RWPE2 (cell line): Measurements from ENCODE around the gene TMEM88.

Experiments used
- ATAC-seq: fragments of 200-7000 bp; cut with Tn5 transposase; 3 replicates; pipeline ENCODE4 v1.9.1; 2021; ENCODE audit warnings: low read depth
- DNase-seq: peaks from one replicate; pipeline ENCODE4 v3.0.0-alpha.2; 2020; ENCODE audit warnings: low spot score
- H3K27ac ChIP-seq: fragments of 450-650 bp; 2 replicates; pipeline ENCODE4 v1.5.1; 2017; ENCODE audit warnings: mild to moderate bottlenecking; ENCODE audit not compliant: poor library complexity, severe bottlenecking
- H3K27me3 ChIP-seq: fragments of 250-450 bp; sonication (Bioruptor Pico); 2 replicates; pipeline ENCODE4 v1.5.1; 2021; ENCODE audit warnings: mild to moderate bottlenecking, moderate library complexity; ENCODE audit not compliant: insufficient read depth, poor library complexity, severe bottlenecking
- H3K36me3 ChIP-seq: fragments of 250-450 bp; sonication (Bioruptor Pico); 2 replicates; pipeline ENCODE4 v1.5.1; 2020; ENCODE audit warnings: low read depth, mild to moderate bottlenecking, moderate library complexity
- H3K4me1 ChIP-seq: fragments of 250-450 bp; sonication (Bioruptor Pico); 2 replicates; pipeline ENCODE4 v1.5.1; 2021; ENCODE audit warnings: mild to moderate bottlenecking, moderate library complexity; ENCODE audit not compliant: insufficient read depth, poor library complexity, severe bottlenecking
- H3K4me3 ChIP-seq: fragments of 250-450 bp; sonication (Bioruptor Pico); 2 replicates; pipeline ENCODE4 v1.5.1; 2021; ENCODE audit warnings: mild to moderate bottlenecking, moderate library complexity; ENCODE audit not compliant: severe bottlenecking
- H3K9me3 ChIP-seq: fragments of 250-450 bp; sonication (Bioruptor Pico); 2 replicates; pipeline ENCODE4 v1.5.1; 2021; ENCODE audit warnings: mild to moderate bottlenecking, moderate library complexity; ENCODE audit not compliant: severe bottlenecking
- TF ChIP-seq, protein P1 (sequence below): fragments of 450-650 bp; IDR thresholded peaks from one replicate; pipeline ENCODE4 v1.5.1; 2017; ENCODE audit warnings: mild to moderate bottlenecking, moderate library complexity; ENCODE audit not compliant: poor library complexity, severe bottlenecking

Gene TMEM88

DNA sequence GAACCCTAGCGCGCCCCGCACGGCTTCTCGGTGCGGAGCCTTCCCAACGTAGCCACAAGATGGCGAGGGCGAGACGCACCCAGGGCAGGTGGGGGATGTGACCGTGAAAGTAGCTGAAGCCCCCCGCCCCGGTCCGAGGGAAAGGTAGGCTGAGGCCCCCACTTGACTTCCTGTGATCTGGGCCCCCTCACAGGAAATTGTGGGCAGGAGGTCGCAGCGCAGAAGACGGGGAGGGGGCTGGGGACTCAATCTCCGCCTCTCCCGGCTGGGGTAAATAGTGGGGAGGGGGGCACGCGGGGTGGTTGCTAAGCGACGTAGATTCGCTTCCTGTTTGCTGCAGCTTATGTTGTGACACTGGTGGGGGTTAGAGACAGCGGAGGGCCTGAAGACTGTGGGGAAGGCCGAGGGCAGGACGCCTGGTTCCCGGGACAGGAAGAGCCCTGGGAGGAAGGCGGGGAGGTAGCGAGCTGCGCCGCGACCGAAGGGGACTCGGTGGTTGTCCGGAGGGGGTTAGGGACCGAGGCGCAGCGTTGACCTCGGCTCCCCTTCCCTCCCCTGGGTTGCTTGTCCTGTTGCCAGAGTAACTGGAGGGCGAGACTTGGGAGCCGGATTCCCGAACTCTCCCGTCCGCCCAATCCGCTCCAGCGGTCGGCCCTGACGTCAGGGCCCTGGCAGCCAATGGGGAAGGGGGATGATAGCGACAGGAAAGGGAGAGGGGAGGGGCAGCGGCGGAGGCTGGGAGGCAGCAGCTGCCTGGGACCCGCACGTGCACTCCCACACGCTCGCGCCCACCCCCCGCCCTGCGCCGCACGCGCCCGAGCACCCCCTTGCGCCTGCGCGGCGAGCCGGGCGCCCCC is 19.7 kb upstream of the TMEM88 start:
- DNase-seq: peak; percentile 99
- Histone ChIP-seq H3K4me1 (peaks cover 18% of the 10 kb centered on the region), H3K27me3 (no peaks in the 10 kb centered on the region), H3K36me3 (peaks cover 1% of the 10 kb centered on the region; the same call in 1 of the 2 replicates), H3K4me3 (peak overlapping the region; percentile 58), H3K27ac (peak overlapping the region; percentile 92), H3K9me3 (no peaks in the 10 kb centered on the region)
- ATAC-seq: peak; percentile 58
- TF ChIP-seq, protein P1, sequence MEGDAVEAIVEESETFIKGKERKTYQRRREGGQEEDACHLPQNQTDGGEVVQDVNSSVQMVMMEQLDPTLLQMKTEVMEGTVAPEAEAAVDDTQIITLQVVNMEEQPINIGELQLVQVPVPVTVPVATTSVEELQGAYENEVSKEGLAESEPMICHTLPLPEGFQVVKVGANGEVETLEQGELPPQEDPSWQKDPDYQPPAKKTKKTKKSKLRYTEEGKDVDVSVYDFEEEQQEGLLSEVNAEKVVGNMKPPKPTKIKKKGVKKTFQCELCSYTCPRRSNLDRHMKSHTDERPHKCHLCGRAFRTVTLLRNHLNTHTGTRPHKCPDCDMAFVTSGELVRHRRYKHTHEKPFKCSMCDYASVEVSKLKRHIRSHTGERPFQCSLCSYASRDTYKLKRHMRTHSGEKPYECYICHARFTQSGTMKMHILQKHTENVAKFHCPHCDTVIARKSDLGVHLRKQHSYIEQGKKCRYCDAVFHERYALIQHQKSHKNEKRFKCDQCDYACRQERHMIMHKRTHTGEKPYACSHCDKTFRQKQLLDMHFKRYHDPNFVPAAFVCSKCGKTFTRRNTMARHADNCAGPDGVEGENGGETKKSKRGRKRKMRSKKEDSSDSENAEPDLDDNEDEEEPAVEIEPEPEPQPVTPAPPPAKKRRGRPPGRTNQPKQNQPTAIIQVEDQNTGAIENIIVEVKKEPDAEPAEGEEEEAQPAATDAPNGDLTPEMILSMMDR: peak; percentile 88

- H3K27ac ChIP-seq: peak overlapping the region; percentile 92
- no peaks in the 10 kb centered on the region for H3K9me3 ChIP-seq
- no peaks in the 10 kb centered on the region for H3K27me3 ChIP-seq
- TF ChIP-seq, protein P1: no peak
- peaks cover 9% of the 10 kb centered on the region for H3K36me3 ChIP-seq
- H3K4me3 ChIP-seq: peak overlapping the region; percentile 58
- DNase-seq (peak; percentile 82), ATAC-seq (peak; percentile 8)
- peaks cover 19% of the 10 kb centered on the region for H3K4me1 ChIP-seq
Measured at GRCh38 chr17:7835814-7836595, 18.9 kb upstream of the TMEM88 start.

- Histone ChIP-seq H3K27ac (peak overlapping the region; percentile 92), H3K36me3 (peaks cover 12% of the 10 kb centered on the region), H3K4me3 (peak overlapping the region; percentile 58), H3K4me1 (peaks cover 21% of the 10 kb centered on the region), H3K9me3 (no peaks in the 10 kb centered on the region), H3K27me3 (no peaks in the 10 kb centered on the region)
- TF ChIP-seq, protein P1: no peak
- DNase-seq (no peak), ATAC-seq (no peak)
Measured at GRCh38 chr17:7836596-7837407, 18.1 kb upstream of the TMEM88 start.

DNA sequence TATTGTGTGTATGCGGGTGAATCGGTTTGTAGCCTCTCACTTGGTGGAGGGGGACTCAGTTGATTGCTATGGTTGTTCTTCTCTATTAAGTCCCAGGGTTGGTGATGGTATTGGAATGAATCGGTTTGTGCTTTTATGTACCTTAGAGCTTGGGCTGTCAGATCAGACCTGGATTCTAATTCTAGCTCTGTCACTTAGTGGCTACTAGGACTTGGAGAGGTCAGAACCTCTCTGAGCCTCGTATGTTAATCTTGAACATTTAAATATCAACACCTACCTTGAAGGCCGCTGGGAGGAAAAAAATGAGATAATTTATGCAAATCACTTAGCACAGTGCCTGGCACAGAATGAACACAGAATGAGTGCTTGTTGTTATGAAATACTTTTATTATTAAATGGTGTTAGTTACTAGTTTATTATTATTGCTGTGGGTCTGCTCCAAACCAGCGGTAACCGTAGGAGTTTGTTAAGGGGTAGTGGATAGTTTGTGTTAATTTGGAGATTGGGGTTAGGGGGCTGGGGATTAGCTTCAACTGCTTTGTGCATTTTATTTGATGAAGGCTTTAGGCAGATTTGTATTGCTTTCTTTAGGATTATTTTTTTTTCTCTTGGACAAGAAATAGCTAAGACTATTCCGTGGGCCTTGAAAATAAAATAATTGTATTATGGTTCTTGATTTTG is 17.3 kb upstream of the TMEM88 start:
- Histone ChIP-seq H3K27ac (peak overlapping the region; percentile 92), H3K36me3 (peaks cover 12% of the 10 kb centered on the region), H3K27me3 (no peaks in the 10 kb centered on the region), H3K4me3 (peak overlapping the region; percentile 58), H3K4me1 (peaks cover 21% of the 10 kb centered on the region), H3K9me3 (no peaks in the 10 kb centered on the region)
- no peak for ATAC-seq
- no peak for DNase-seq
- TF ChIP-seq, protein P1: no peak
